Measurements from ENCODE around the gene FAM156B. TPM values are rescaled to one million over a fixed set of nuclear protein-coding genes. Genes with fewer than 3 reads are reported as not detected.

The FAM156B gene
- total and polyA plus RNA-seq, 9 of the 15 experiments (the other 6 are each of a cell fraction or from before 2014, with no cell fraction given), result 0.24 to 32.2 (median 14.2) TPM

DNA sequence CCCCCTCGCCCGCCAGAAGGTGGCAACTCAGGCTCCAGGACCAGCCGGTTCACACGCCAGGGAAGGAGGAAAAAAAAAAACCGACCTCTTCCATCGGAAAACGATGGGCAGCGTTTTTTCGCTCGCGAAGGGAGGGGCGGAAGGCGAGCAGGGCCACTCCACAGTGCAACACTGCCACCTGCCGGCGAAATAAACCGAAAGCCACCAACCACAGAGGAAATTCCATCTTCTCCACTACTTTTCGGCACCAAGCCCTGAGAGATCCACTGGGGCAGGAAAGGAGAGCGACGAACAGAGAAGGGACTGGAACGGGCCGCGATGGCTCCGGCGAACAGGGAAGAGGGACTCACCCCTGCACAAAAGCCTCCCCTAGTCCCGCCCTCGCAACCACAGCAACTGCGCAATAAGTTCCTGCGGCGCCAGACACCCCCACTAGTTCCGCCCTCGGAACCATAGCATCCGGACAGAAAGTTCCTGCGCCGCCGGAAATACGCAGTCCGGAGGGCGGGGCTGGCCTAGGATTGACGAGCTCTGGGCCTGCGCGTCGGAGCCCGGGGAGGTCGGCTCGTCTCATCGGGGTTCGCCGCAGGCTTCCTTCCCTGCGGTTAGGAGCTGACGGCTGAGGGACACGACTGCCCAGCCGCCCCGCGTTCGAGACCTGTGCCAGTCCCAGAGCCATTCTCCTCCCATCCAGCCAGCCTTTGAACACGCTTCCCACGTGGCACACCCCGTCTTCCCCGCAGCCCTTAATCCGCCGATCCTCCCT is 37.8 kb downstream of the FAM156B start (continued):
- TF ChIP-seq, protein P1, sequence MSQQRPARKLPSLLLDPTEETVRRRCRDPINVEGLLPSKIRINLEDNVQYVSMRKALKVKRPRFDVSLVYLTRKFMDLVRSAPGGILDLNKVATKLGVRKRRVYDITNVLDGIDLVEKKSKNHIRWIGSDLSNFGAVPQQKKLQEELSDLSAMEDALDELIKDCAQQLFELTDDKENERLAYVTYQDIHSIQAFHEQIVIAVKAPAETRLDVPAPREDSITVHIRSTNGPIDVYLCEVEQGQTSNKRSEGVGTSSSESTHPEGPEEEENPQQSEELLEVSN (IDR thresholded peaks at IDR 0.05; ENCODE audit: borderline replicate concordance in 1 of 2, extremely low read depth in 1 of 2, insufficient read depth in 1 of 2, insufficient read length in 1 of 2, low read depth in 1 of 2, low read length in 1 of 2, poor library complexity in 1 of 2, severe bottlenecking in 1 of 2), result peak in 1 of 2 experiments; percentile 22
- TF ChIP-seq ZBTB49 (CRISPR knock-in tag; IDR thresholded peaks at IDR 0.05; ENCODE audit: borderline replicate concordance) (no peak), E2F3 (CRISPR knock-in tag; IDR thresholded peaks at IDR 0.05) (0 out of 2 replicates have a peak, but pooled peaks have one; percentile 36), MYC (IDR thresholded peaks at IDR 0.05; ENCODE audit: low read depth, low read length) (peak; percentile 34; the same call in 1 of the 2 replicates), MYC (CRISPR knock-in tag; IDR thresholded peaks at IDR 0.05; ENCODE audit: borderline replicate concordance, low read depth) (no peak), MLX (CRISPR knock-in tag; conservative IDR thresholded peaks at IDR 0.05) (no peak), CHAMP1 (IDR thresholded peaks at IDR 0.05) (no peak), NCOR1 (IDR thresholded peaks at IDR 0.05) (peak; percentile 67)
- TF ChIP-seq, protein P2, sequence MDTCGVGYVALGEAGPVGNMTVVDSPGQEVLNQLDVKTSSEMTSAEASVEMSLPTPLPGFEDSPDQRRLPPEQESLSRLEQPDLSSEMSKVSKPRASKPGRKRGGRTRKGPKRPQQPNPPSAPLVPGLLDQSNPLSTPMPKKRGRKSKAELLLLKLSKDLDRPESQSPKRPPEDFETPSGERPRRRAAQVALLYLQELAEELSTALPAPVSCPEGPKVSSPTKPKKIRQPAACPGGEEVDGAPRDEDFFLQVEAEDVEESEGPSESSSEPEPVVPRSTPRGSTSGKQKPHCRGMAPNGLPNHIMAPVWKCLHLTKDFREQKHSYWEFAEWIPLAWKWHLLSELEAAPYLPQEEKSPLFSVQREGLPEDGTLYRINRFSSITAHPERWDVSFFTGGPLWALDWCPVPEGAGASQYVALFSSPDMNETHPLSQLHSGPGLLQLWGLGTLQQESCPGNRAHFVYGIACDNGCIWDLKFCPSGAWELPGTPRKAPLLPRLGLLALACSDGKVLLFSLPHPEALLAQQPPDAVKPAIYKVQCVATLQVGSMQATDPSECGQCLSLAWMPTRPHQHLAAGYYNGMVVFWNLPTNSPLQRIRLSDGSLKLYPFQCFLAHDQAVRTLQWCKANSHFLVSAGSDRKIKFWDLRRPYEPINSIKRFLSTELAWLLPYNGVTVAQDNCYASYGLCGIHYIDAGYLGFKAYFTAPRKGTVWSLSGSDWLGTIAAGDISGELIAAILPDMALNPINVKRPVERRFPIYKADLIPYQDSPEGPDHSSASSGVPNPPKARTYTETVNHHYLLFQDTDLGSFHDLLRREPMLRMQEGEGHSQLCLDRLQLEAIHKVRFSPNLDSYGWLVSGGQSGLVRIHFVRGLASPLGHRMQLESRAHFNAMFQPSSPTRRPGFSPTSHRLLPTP (IDR thresholded peaks at IDR 0.05; ENCODE audit: borderline replicate concordance, extremely low read depth, insufficient read length), result peak; percentile 21
- TF ChIP-seq, protein P3, sequence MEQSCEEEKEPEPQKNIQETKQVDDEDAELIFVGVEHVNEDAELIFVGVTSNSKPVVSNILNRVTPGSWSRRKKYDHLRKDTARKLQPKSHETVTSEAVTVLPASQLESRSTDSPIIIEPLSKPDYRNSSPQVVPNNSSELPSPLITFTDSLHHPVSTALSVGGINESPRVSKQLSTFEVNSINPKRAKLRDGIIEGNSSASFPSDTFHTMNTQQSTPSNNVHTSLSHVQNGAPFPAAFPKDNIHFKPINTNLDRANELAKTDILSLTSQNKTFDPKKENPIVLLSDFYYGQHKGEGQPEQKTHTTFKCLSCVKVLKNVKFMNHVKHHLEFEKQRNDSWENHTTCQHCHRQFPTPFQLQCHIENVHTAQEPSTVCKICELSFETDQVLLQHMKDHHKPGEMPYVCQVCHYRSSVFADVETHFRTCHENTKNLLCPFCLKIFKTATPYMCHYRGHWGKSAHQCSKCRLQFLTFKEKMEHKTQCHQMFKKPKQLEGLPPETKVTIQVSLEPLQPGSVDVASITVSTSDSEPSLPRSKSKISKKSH (CRISPR knock-in tag; IDR thresholded peaks at IDR 0.05), result no peak
